ENCODE results near the gene CHAC1.

- TF ChIP-seq ZNF274 (IDR thresholded peaks at IDR 0.05; ENCODE audit: low read depth, low read length) = no peak
- no peak for TF ChIP-seq SUZ12 (IDR thresholded peaks at IDR 0.05; ENCODE audit: extremely low read depth, insufficient read depth, insufficient read length)
- no peak for TF ChIP-seq YY1 (IDR thresholded peaks at IDR 0.05; ENCODE audit: insufficient read depth, insufficient read length)
Observed at GRCh38 chr15:40909662-40910630, 43.3 kb upstream of the CHAC1 start.
